HEK293 (cell line): ENCODE data around the gene SCN11A.
"Not testable (repeated sequence)": the region's sequence is repeated elsewhere in the genome, so short reads cannot be mapped to it uniquely, and the experiment has no call there.

Experiments
- CTCF ChIA-PET: fragments of 350-600 bp; formaldehyde crosslinking; extraction: SDS; loops from one replicate; lab custom pipeline; 2021; ENCODE audit warnings: antibody characterized with exemption; lab: Yijun Ruan, JAX
- POLR2A ChIA-PET: fragments of 300-600 bp; formaldehyde crosslinking; extraction: SDS; loops from one replicate; lab custom pipeline; 2020; ENCODE audit warnings: antibody characterized with exemption, inconsistent platforms; lab: Yijun Ruan, JAX
- H3K27ac ChIP-seq: fragments of 200-500 bp; sonication (Bioruptor generic); 2 replicates; pipeline ENCODE4 v1.5.1; 2014; ENCODE audit warnings: low read depth, low read length, control low read depth, inconsistent platforms; ENCODE audit errors: extremely low read depth
- H3K36me3 ChIP-seq, 2 experiments: fragments of 200-500 bp in 1 of 2; sonication (Bioruptor generic) in 1 of 2; 1 replicate in 1 of 2; 2 replicates in 1 of 2; pipeline ENCODE4 v1.5.1; 2014 to 2017; ENCODE audit warnings: inconsistent platforms in 2 of 2, low read length in 2 of 2; ENCODE audit not compliant: control insufficient read depth in 2 of 2, insufficient read depth in 1 of 2
- H3K4me1 ChIP-seq: fragments of 200-500 bp; sonication (Bioruptor generic); 2 replicates; pipeline ENCODE4 v1.5.1; 2014; ENCODE audit warnings: mild to moderate bottlenecking, low read length, inconsistent platforms; ENCODE audit not compliant: control insufficient read depth, insufficient read depth
- H3K4me3 ChIP-seq: 2 replicates; pipeline ENCODE4 v1.5.1; 2011; ENCODE audit warnings: low read depth, mild to moderate bottlenecking, control low read depth, low read length, moderate library complexity
- H3K9me3 ChIP-seq: fragments of 200-500 bp; sonication (Bioruptor generic); 2 replicates; pipeline ENCODE4 v1.5.1; 2014; ENCODE audit warnings: low read depth, low read length, inconsistent platforms; ENCODE audit not compliant: control insufficient read depth, insufficient read depth
- HOXA7 ChIP-seq: sonication (generic); formaldehyde crosslinking; IDR thresholded peaks from 2 replicates; pipeline ENCODE4 v1.8.1; 2022; ENCODE audit warnings: missing genetic modification reagents, borderline replicate concordance
- KLF10 ChIP-seq: fragments of 450-650 bp; IDR thresholded peaks from 2 replicates; pipeline ENCODE4 v1.5.1; 2018; ENCODE audit warnings: missing biosample characterization, mild to moderate bottlenecking, missing genetic modification characterization
- PBX3 ChIP-seq: sonication (generic); formaldehyde crosslinking; IDR thresholded peaks from 2 replicates; pipeline ENCODE4 v1.8.1; 2022; ENCODE audit warnings: mild to moderate bottlenecking, moderate library complexity, missing genetic modification reagents
- PRDM4 ChIP-seq: fragments of 450-650 bp; formaldehyde crosslinking; IDR thresholded peaks from 2 replicates; pipeline ENCODE4 v1.5.1; 2017; ENCODE audit warnings: missing biosample characterization, missing genetic modification characterization
- PRDM6 ChIP-seq: fragments of 450-650 bp; formaldehyde crosslinking; IDR thresholded peaks from 2 replicates; pipeline ENCODE4 v1.5.1; 2017; ENCODE audit warnings: missing biosample characterization, missing genetic modification characterization
- ZBTB7A ChIP-seq: fragments of 450-650 bp; formaldehyde crosslinking; IDR thresholded peaks from 2 replicates; pipeline ENCODE4 v1.5.1; 2016; ENCODE audit warnings: low read depth, missing biosample characterization, missing genetic modification characterization
- ZEB2 ChIP-seq: fragments of 450-650 bp; formaldehyde crosslinking; IDR thresholded peaks from 2 replicates; pipeline ENCODE4 v1.5.1; 2016; ENCODE audit warnings: missing biosample characterization, missing genetic modification characterization
- ZNF146 ChIP-seq: fragments of 450-650 bp; formaldehyde crosslinking; IDR thresholded peaks from 2 replicates; pipeline ENCODE4 v1.5.1; 2016; ENCODE audit warnings: missing biosample characterization, missing genetic modification characterization
- ZNF174 ChIP-seq: fragments of 450-650 bp; formaldehyde crosslinking; IDR thresholded peaks from 2 replicates; pipeline ENCODE4 v1.5.0; 2017; ENCODE audit warnings: missing biosample characterization, mild to moderate bottlenecking, missing genetic modification characterization
- ZNF175 ChIP-seq: fragments of 450-650 bp; formaldehyde crosslinking; IDR thresholded peaks from 2 replicates; pipeline ENCODE4 v1.5.1; 2016; ENCODE audit warnings: missing biosample characterization, missing genetic modification characterization
- ZNF18 ChIP-seq: fragments of 450-650 bp; formaldehyde crosslinking; IDR thresholded peaks from 2 replicates; pipeline ENCODE4 v1.5.1; 2016; ENCODE audit warnings: missing biosample characterization, missing genetic modification characterization
- ZNF280C ChIP-seq: fragments of 450-650 bp; formaldehyde crosslinking; IDR thresholded peaks from 2 replicates; pipeline ENCODE4 v1.5.1; 2016; ENCODE audit warnings: missing biosample characterization, missing genetic modification characterization
- ZNF510 ChIP-seq: fragments of 450-650 bp; formaldehyde crosslinking; IDR thresholded peaks from 2 replicates; pipeline ENCODE4 v1.5.1; 2018; ENCODE audit warnings: mild to moderate bottlenecking, missing genetic modification characterization, missing biosample characterization; ENCODE audit not compliant: insufficient replicate concordance
- ZNF514 ChIP-seq: fragments of 450-650 bp; formaldehyde crosslinking; IDR thresholded peaks from 2 replicates; pipeline ENCODE4 v1.5.1; 2016; ENCODE audit warnings: missing biosample characterization, missing genetic modification characterization
- ZNF558 ChIP-seq: fragments of 450-650 bp; formaldehyde crosslinking; IDR thresholded peaks from 2 replicates; pipeline ENCODE4 v1.5.1; 2016; ENCODE audit warnings: missing biosample characterization, missing genetic modification characterization
- ZNF580 ChIP-seq: fragments of 450-650 bp; formaldehyde crosslinking; IDR thresholded peaks from 2 replicates; pipeline ENCODE4 v1.5.1; 2016; ENCODE audit warnings: missing biosample characterization, missing genetic modification characterization
- ZNF610 ChIP-seq: fragments of 450-650 bp; formaldehyde crosslinking; IDR thresholded peaks from 2 replicates; pipeline ENCODE4 v1.5.1; 2016; ENCODE audit warnings: missing biosample characterization, missing genetic modification characterization, borderline replicate concordance
- ZNF658 ChIP-seq: fragments of 450-650 bp; formaldehyde crosslinking; IDR thresholded peaks from 2 replicates; pipeline ENCODE4; 2016; ENCODE audit warnings: missing biosample characterization, missing genetic modification characterization
- ZSCAN23 ChIP-seq: fragments of 450-650 bp; formaldehyde crosslinking; IDR thresholded peaks from 2 replicates; pipeline ENCODE4 v1.5.1; 2016; ENCODE audit warnings: missing biosample characterization, missing genetic modification characterization

Gene SCN11A

GRCh38 chr3:39063143-39063542 lies 11.4 kb upstream of the SCN11A start (continued):
- TF ChIP-seq ZNF280C (tag by site-specific recombination) (no peak), ZBTB7A (tag by site-specific recombination) (no peak), HOXA7 (CRISPR knock-in tag) (no peak), ZEB2 (tag by site-specific recombination) (no peak)

GRCh38 chr3:39062180-39062579 lies 10.4 kb upstream of the SCN11A start:
- CTCF ChIA-PET, result no interaction called here
- TF ChIP-seq ZSCAN23 (no peak), PRDM6 (peak; percentile 42; the same call in 1 of the 2 replicates)
- POLR2A ChIA-PET, result no interaction called here

GRCh38 chr3:39061228-39061627 lies 9.5 kb upstream of the SCN11A start:
- H3K27ac ChIP-seq, POLR2A ChIA-PET, H3K4me3 ChIP-seq, H3K36me3 ChIP-seq, H3K9me3 ChIP-seq, H3K4me1 ChIP-seq, CTCF ChIA-PET: not testable (repeated sequence)
- TF ChIP-seq ZNF580, result peak; percentile 59; the same call in 1 of the 2 replicates
- peak; percentile 86 for TF ChIP-seq ZNF146

More at GRCh38 chr3:39062180-39062579, 10.4 kb upstream of the SCN11A start:
- Histone ChIP-seq H3K9me3 (no peaks in the 10 kb centered on the region), H3K36me3 (peaks cover 0 to 14% of the 10 kb centered on the region in 2 experiments; a peak in 1 of 3 replicates), H3K4me3 (no peak overlapping the region), H3K27ac (no peak overlapping the region), H3K4me1 (no peaks in the 10 kb centered on the region)

GRCh38 chr3:39056151-39056550 lies 4.4 kb upstream of the SCN11A start:
- ChIA-PET CTCF (interaction anchor here (0.6 kb wide), 1 partner anchor 242 kb away, joined by 3 read pairs; no protein-coding TSS in a partner anchor), POLR2A (no interaction called here)
- Histone ChIP-seq H3K36me3 (no peaks in the 10 kb centered on the region), H3K4me1 (no peaks in the 10 kb centered on the region), H3K27ac (no peak overlapping the region), H3K9me3 (no peaks in the 10 kb centered on the region), H3K4me3 (no peak overlapping the region)
- TF ChIP-seq KLF10 (tag by site-specific recombination) (no peak), ZNF174 (tag by site-specific recombination) (no peak), ZNF514 (tag by site-specific recombination) (no peak), ZNF510 (tag by site-specific recombination) (no peak), ZNF658 (tag by site-specific recombination) (no peak), PRDM4 (tag by site-specific recombination) (no peak), ZNF175 (tag by site-specific recombination) (no peak), ZNF18 (tag by site-specific recombination) (no peak), ZNF558 (no peak), ZNF610 (no peak), PBX3 (no peak)
